NCI-H526 treated with DMSO at 0.1 percent for 48 hours (cell line): ENCODE measurements around the gene WBP2.
"Not testable (repeated sequence)": the region's sequence is repeated elsewhere in the genome, so short reads cannot be mapped to it uniquely, and the experiment has no call there.

Source experiments
- DNase-seq: peaks from one replicate; lab custom pipeline; 2025; lab: John Stamatoyannopoulos, UW

The WBP2 gene

DNA sequence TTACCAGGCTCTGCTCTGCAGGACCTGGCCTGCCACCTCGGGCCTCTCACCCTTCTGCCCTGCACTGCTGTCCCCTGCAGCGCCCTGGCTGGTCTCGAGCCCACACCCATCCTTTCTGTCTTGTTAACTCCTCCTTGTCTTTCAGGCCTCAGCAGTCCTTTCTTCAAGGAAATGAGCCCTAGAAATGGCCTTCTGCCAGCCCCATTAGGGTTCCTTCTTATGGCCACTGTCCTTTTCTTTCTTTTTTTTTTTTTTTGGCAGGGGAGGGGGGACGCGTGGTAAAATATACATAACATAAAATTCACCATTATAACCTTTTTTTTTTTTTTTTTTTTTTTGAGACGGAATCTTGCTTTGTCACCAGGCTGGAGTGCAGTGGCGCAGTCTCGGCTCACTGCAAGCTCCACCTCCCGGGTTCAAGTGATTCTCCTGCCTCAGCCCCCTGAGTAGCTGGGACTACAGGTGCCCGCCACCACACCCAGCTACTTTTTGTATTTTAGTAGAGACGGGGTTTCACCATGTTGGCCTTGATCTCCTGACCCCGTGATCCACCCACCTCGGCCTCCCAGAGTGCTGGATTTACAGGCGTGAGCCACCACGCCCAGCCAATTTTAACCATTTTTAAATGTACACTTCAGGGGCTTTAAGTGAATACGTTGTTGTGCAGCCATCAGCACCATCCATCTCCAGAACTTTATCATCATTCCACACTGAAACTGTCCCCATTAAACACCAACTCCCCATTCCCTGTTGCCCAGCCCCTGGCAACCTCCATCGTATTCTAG is 10.5 kb upstream of the WBP2 start:
- not testable (repeated sequence) for DNase-seq

DNA sequence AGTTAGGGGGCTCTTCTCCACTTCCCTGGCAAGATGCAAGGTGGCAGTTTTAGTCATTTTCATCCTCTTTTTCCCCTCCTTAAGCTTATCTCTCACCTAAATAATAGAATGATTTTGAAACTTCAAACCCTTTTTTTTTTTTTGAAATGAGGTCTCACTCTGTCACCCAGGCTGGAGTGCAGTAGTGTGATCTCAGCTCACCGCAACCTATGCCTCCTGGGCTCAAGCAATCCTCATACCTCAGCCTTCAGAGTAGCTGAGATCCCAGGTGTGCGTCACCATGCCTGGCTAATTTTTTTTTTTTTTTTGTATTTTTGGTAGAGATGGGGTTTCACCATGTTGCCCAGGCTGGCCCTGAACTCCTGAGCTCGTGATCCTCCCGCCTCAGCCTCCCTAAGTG is 9.8 kb upstream of the WBP2 start:
- DNase-seq = not testable (repeated sequence)

DNA sequence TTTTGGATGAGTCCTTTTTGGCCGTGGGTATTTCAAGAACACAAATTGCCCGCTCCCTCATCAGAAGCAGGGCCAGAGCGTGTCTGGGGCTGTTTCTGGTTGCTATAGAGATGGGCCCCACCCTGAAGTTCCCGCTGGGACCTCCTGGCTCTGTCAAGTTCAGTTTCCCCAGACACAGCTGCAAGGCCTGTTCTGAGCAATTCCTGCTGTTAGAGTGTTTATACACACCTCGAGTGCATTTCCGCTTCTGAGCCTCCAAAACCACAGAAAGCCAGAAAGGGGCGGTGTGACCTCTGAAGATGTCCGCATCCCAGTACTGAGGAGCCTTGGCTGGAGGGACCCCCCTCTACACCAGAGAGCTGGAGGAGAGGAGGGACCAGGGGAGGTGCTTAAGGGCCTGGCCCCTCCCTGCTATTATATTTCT is 9.3 kb upstream of the WBP2 start:
- no peak for DNase-seq

DNA sequence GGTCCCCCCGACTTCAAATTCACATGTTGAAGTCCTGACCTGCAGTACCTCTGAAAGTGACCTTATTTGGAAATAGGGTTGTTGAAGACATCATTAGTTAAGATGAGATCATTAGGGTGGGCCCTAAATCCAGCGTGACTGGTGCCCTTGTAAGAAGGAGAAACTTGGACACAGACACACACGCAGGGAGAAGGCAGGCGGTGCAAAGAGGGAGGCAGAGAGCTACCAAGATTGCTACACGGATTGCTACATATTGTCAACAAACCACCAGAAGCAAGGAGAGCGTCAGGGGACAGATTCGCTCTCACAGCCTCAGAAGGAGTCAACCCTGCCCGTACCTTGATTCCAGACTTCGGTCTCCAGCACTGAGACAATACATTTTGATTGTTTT is 6.8 kb upstream of the WBP2 start:
- DNase-seq = no peak

DNA sequence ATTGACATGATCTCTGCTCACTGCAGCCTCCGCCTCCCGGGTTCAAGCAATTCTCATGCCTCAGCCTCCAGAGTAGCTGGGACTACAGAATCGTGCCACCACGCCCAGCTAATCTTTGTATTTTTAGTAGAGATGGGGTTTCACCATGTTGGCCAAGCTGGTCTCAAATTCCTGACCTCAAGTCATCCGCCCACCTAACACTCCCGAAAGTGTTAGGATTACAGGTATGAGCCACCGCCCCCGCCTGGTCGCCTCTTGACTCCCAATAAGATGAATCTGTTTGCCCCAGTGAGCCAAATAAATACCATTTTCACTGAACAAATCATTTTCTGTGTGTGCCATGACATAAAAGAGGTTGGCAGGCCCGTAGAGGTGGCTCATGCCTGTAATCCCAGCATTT is 4.2 kb upstream of the WBP2 start:
- DNase-seq = not testable (repeated sequence)

DNA sequence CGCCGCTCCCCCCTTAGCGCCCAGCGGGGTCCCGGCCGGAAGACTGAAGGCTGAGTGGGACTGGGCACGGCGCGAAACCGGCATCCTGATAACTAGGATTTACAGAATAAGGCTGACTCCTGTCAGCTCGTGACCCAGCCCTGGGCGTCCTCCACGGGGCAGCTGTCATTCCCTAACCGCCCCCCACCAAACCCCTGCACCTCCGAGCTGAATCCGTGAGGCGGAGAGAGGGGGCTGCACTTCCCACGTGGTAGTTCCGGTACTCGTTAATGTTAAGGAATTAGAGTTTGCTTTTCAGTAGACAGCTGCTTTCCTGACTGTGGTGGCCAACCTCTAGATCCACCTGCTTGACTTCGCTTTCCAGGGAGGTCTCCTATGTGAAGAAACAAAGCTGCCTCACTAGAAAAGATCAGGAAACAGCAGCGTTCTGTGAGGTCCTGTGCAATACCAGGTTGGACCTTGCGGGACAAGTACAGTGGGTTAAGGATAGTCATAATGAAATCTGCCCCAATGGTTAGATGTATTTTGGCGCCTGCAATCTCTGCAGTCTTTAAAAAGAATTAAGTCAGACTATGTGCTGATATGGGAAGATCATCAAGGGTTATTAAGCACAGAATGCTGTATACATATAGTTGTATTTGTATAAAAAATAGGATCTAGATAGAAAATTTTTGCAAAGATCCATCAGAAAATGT is 1.1 kb upstream of the WBP2 start:
- no peak for DNase-seq

DNA sequence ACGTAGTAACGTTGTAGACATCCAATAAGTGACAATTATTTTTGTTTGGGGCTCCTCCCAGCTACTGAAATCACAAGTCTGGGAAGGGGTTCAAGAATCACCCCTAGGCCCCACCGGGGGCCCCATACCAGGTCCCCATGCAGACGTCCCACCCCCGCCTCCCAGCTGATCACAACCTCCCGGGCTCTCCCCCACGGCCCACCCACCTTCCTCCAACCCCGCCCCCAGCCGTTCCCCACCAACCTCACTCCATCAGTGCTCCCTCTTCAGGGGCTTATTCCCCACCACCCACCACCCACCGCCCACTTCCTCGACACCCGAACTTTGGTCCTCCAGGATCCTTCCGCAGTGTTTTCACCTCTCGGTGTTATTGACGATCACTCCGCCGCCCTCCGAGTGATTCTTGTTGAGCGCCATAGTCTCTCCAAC is 240 bp downstream of the WBP2 start:
- DNase-seq = no peak

DNA sequence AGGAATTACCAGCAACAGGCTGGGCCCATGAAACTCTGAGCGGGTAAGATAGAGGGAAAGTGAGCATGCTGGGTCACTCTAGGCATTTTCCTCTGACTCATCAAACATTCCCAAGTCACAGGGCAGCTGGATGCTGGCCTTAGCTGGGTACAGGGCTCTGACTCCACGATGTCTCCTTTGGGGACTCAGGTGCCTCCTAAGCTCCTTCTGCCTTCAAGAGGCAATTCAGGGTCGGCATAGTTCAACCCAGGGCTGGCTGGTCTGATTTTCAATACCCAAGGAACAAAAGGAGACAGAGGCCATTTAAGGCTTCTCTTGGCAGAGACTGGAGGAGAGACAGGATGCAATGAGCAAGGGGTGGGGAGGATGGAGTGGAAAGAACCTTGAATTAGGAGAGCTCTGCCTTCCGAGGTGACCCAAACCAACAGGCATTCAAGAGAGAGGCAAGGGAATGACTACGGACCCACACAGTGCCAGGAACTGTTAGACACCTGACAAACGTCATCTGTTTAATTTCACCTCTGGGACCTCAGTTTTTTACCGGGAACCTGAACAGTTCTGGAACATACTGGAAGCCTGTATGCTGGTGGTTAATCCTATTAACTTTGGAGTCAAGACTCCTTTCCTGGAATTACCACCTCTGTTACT is 910 bp downstream of the WBP2 start:
- DNase-seq = no peak

DNA sequence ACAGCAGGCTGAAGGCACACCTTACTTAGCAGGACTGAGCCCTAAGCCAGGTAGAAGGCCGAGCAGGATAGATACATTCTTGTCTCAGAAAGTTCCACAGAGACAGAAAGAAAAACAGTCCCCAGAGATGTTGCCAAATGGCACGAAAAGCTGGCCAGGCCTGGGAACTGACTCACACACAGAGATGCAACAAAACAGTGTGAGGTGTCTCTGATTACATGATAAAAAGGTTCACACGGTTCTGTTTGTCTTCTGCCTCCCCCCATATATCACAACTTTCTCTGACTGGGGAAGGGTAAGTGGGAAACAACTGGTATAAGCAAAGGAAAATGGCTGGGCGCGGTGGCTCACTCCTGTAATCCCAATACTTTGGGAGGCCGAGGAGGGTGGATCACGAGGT is 1.7 kb downstream of the WBP2 start:
- no peak for DNase-seq

DNA sequence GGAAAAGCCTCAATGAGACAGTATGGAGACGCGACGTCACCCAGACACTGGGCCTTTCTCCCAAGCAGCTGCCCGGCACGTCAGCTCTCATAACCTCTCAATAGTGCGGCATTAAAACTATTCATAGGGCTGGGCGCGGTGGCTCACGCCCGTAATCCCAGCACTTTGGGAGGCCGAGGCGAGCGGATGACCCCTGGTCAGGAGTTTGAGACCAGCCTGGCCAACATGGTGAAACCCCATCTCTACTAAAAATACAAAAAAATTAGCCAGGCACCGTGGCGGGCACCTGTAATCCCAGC is 3.5 kb downstream of the WBP2 start:
- DNase-seq = not testable (repeated sequence)

DNA sequence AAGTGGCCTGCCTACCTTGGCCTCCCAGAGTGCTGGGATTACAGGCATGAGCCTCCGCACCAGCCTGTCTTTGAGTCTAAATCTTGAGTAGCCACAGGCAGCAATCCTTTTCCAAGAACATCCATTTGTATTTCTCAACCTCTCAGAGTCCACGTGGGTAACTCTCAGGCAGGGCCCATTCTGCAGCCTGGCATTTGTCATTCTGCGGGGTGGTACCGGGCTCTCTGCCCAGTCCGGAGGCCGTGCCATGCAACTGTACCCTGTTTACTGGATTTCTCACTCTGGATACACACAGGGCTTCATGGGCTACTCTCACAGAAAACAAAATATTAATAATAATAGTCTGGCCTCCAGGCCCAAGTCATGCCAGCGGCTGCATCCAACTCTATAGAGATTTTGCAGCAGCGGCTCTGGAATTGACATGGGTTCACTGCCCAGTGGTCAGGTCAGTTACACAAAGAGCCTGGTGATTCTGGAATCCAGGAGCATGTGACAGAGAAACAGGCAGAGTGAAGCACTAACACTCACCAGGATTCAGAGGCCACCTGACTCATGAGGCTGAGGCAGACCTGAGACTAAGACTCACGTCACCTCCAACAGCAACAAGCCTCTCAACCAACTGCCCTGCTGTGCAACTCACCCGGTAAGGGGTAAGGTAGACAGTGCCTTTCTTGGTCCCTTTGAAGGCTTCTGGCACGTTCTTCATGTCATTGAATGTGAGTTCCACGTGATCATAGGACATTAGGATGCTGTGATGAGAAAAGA is 4.0 kb downstream of the WBP2 start:
- DNase-seq = no peak

DNA sequence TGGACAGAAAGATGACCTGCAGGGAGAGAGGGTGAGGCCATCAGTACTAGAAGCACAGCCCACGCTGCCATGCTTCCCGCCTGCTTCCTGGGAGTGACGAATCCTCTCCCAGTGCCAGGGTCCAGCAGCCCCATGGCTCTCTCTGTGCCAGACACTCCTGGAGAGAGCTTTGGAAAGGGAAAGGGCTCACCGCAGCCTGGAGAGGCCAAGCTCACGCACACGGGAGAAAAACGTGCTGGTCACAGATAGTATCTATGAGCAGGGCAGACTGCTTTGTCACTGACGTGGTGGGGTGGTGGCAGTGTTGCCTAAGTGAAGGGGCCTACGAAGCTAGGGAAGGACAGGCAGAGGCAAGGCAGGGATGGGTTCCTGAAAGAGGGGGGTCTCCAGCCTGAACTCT is 5.4 kb downstream of the WBP2 start:
- DNase-seq = no peak

DNA sequence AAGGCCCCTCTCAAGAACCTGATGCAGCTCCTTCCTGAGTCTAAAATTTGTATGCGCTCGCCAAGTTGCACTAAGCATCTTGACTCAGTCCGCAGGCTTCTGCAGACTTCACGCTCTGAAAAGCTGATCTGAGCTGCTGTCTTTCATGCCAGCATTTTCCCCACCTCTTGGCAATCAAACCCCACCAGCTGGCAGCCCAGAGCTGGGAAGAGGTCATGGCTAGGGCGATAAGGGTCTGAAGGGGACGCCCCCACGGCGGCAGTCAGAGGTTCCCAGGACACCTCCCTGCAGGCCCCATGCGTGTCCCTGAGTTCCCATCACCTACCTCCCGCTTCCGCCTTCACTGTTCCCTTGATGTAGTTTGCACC is 5.9 kb downstream of the WBP2 start:
- DNase-seq = no peak

DNA sequence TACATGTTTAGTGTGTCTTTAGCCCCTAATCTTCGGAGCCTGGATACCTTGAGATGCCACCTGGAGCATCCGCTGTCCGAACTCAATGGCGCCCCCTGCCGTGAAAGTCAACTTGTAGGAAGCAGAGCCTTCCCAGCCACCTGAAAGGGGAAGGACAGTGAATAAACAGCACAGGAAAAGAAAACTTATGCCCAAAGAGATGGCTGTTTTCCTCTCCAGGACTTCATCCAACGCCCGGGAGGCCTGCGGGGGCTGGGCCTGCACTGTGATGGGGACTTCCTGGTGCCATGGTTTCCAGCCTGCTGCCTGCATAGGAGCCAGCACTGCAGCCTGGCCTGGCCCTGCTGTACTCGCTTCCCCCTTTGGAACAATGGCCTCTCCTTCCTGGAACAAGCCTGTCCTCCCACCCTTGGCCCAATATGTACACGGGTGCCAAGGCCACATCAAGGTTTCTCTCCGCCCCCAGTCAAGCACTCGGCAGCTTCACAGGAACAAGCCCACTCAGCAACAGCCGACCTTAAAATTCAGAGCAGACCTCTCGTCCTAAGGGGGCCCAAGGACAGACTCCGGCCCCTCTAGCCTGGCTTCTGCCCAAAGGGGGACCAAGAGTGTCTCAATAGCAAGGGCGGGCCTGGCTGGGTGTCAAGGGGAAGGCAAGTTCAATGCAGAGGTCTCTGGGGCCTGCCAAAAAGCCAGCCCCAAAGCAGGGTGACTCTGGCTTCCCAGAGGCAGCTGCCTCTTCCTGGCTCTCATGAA is 6.4 kb downstream of the WBP2 start:
- peak; percentile 27 for DNase-seq

DNA sequence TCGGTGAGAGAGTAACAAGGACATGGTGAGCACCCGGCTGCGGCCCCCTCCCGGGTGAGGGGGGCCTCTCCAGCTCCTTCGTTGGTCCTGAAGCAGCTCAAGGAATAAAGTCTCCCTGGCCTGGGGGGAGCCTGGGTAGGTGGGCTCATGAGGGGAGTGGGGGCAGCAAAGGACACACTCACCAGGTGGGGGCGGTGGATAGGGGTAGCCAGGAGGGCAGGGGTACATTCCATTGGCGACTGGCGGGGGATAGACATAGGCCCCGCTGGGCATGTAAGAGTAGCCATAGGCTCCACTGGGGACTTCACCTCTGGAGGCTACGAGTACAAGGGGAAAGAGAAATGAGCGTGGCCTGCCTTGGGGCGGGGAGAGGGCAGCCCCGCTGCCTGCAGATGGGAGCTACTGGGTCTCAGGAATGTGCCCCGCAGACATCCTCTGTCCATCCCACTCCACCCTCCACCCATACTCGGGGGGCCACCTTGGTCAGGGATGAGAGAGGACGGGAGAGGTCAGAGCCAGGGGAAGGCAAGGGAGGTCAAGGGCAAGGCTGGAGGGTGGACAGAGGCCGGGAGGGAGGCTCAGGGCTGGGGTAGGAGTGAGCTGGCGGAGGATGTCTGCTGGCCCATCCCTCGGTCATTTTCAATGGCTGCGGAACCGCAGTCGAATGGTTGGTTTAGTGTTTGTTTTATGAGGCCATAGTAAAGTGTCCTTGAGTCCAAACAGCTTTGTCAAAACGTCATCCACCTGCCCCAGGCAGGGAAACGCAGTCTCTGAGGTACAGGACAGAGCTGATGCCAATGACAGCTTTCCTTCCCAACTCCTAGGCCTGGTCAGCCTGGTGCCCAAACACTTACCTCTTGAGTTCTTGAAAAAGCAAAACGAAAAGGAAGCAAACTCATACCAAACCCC is 7.3 kb downstream of the WBP2 start:
- no peak for DNase-seq

DNA sequence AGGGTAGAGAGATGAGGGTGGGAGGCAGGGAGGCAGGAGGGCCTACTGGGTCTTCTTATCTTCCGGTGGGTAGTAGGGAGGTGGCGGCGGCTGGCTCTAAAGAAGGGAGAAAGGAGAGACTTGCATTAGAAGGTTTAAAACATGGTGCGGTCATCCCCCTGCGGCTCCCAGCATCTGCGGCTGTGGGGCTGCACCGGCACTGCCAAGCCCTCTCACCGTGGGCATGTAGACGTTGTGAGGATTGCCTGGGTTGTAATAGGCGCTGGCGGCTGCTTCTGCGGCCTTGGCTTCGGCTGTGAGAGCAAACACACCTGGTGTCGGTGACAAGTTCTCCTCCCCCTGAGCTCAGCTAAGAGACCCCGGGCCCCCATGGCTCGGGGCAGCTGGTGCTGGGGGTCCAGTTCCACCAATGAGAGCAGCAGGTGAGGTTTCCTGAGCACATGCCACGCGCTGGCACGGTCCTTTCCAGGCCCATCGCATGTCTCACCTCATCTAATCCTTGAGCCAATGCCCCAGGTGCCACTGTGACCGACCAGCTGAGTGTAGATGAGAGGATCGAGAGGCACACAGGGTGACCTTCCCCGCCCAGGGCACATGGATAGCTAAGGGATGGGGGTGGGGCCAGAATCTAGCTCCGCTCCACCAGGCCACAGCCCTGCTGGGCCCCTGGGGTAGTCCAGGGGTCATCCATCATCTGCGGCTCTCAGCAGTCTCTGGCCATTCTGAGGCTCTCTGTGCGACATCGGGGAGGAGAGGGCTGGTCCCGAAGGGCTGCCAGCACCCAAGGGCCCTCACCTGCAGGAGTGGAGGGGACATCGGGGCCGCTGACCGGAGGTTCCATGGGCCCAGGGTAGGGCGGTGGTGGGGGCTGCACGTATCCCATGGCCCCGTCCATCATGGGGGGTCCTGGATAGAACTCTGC is 8.2 kb downstream of the WBP2 start:
- DNase-seq = no peak

DNA sequence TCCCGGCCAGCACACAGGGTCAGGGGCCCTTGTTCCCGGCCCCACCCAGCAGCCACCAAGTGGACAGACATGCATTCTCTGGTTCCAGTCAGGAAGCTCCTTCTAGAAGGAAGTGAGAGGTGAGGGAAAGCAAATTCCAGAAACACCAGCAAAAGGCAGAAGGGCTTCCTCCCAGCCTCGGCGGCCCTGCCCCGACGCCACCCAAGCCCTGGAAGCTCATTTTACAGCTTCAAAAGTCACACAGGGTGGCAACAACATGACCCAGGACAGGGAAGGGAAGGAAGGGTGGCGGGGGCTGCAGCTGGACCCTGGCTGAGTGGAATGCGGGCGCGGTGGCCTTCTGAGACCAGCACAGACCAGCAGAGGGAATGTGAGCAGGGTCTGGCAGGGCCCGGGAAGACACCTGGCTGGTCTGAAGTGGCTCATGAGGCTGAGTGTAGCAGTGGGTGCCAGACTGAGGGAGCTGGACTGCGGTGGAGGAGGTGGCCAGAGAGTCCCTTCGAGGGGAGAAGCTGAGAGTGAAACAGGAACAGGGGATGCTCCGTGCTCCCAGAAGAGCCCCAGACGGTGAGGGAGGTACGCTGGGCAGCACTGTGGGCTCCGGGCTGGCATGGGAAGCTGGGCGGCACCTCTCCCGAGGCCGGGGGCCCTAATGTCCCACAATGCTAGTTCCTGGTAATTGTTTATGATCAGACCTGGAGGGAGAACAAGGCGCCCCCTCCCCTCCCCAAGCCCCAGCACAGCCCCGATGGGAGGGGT is 9.0 kb downstream of the WBP2 start:
- no peak for DNase-seq

DNA sequence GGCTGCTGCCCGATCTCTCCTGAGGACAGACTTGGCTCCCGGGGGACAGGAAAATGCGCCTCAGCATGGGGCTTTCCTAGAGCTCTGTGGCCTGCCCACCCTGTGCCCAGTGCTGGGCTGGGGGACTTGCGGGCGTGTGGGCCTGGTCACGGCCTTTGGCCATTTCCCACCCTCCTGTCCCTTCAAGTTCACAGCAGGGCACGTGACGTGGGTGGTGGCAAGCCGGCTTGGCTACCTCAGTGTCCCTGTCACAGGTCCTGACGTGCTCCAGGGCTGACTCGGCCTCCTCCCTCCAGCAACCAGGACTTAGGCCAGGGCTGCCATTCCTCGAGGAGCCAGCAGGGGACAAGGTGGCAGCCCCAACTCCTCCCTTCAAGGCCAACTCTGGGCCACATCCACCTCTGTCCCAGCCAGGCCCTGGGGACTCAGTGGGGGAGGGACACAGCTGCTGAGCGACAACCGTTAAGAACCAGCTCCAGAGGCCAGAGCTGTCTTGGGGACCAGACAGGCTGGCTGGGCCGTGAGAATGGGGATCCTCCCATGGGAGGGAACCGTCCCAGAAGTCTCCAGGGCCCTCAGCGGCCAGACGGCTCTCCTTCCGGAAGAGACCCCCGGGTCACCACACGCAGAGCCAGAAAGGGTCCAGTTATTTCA is 9.9 kb downstream of the WBP2 start:
- peak; percentile 11 for DNase-seq
